Measurements from ENCODE around the gene MCAT. TPM values are rescaled to one million over a fixed set of nuclear protein-coding genes. Genes with fewer than 3 reads are reported as not detected.

MCAT gene
- total RNA-seq, 1 experiment from 2014 or later: 23.9 TPM

GRCh38 chr22:43136255-43136654 lies 6.9 kb downstream of the MCAT start:
- intact Hi-C loops (cut with micrococcal nuclease; ENCODE audit: unreplicated experiment): no loop called here
- BruUV-seq (replicated peaks): no TSS peak
- H3K27me3 Mint-ChIP-seq (ENCODE audit: unreplicated experiment): no peaks in the 10 kb centered on the region
- H3K36me3 Mint-ChIP-seq (ENCODE audit: insufficient read depth, unreplicated experiment): peaks cover 72% of the 10 kb centered on the region
- H3K27ac Mint-ChIP-seq (ENCODE audit: unreplicated experiment): no peak overlapping the region
- no peaks in the 10 kb centered on the region for H3K9me3 Mint-ChIP-seq (ENCODE audit: low read depth, unreplicated experiment)
- TF ChIP-seq, protein P1, sequence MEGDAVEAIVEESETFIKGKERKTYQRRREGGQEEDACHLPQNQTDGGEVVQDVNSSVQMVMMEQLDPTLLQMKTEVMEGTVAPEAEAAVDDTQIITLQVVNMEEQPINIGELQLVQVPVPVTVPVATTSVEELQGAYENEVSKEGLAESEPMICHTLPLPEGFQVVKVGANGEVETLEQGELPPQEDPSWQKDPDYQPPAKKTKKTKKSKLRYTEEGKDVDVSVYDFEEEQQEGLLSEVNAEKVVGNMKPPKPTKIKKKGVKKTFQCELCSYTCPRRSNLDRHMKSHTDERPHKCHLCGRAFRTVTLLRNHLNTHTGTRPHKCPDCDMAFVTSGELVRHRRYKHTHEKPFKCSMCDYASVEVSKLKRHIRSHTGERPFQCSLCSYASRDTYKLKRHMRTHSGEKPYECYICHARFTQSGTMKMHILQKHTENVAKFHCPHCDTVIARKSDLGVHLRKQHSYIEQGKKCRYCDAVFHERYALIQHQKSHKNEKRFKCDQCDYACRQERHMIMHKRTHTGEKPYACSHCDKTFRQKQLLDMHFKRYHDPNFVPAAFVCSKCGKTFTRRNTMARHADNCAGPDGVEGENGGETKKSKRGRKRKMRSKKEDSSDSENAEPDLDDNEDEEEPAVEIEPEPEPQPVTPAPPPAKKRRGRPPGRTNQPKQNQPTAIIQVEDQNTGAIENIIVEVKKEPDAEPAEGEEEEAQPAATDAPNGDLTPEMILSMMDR (IDR thresholded peaks at IDR 0.05; ENCODE audit: unreplicated experiment): peak; percentile 90
- H3K4me1 Mint-ChIP-seq (ENCODE audit: low read depth, unreplicated experiment): no peaks in the 10 kb centered on the region
- DNase-seq: peak; percentile 66
- CTCF ChIA-PET: no interaction called here
- no peak overlapping the region for H3K4me3 Mint-ChIP-seq (ENCODE audit: low read depth, unreplicated experiment)

- Mint-ChIP-seq H3K36me3 (ENCODE audit: insufficient read depth, unreplicated experiment) (peaks cover 74% of the 10 kb centered on the region), H3K9me3 (ENCODE audit: low read depth, unreplicated experiment) (no peaks in the 10 kb centered on the region), H3K27ac (ENCODE audit: unreplicated experiment) (no peak overlapping the region), H3K4me3 (ENCODE audit: low read depth, unreplicated experiment) (no peak overlapping the region), H3K27me3 (ENCODE audit: unreplicated experiment) (no peaks in the 10 kb centered on the region), H3K4me1 (ENCODE audit: low read depth, unreplicated experiment) (no peaks in the 10 kb centered on the region)
- intact Hi-C loops (cut with micrococcal nuclease; ENCODE audit: unreplicated experiment): no loop called here
- CTCF ChIA-PET: no interaction called here
- TF ChIP-seq, protein P1 (IDR thresholded peaks at IDR 0.05; ENCODE audit: unreplicated experiment): no peak
- DNase-seq: no peak
- no TSS peak for BruUV-seq (replicated peaks)
These were observed 7.6 kb downstream of the MCAT start for GRCh38 chr22:43135565-43135964.

DNA sequence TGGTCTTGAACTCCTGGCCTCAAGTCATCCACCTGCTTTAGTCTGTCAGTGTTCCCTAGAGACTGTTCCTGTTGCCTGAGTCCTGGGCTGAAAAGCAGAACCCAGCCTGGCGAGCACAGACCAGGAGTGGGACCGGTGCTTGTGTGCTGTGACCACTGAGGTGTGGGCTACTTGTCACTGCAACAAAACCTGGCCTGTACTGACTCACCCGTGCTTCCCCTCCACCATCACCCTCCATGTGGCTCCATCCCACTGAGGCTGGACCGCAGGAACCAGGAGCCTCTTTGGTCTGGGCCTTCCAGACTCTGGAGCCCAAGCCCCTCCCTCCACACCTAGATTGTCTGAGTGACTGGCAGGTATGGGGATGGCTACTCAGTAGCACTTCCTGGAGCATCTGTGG lies 8.6 kb downstream of the MCAT start:
- CTCF ChIA-PET: no interaction called here
- Mint-ChIP-seq H3K9me3 (ENCODE audit: low read depth, unreplicated experiment) (no peaks in the 10 kb centered on the region), H3K27ac (ENCODE audit: unreplicated experiment) (no peak overlapping the region), H3K36me3 (ENCODE audit: insufficient read depth, unreplicated experiment) (peaks cover 79% of the 10 kb centered on the region), H3K27me3 (ENCODE audit: unreplicated experiment) (no peaks in the 10 kb centered on the region), H3K4me1 (ENCODE audit: low read depth, unreplicated experiment) (peaks cover under 1% of the 10 kb centered on the region), H3K4me3 (ENCODE audit: low read depth, unreplicated experiment) (no peak overlapping the region)
- DNase-seq: no peak
- no TSS peak for BruUV-seq (replicated peaks)
- intact Hi-C loops (cut with micrococcal nuclease; ENCODE audit: unreplicated experiment): no loop called here
- TF ChIP-seq, protein P1 (IDR thresholded peaks at IDR 0.05; ENCODE audit: unreplicated experiment): no peak

GRCh38 chr22:43133401-43133800 lies 9.8 kb downstream of the MCAT start:
- Mint-ChIP-seq H3K27ac (ENCODE audit: unreplicated experiment) (no peak overlapping the region), H3K9me3 (ENCODE audit: low read depth, unreplicated experiment) (no peaks in the 10 kb centered on the region), H3K4me3 (ENCODE audit: low read depth, unreplicated experiment) (no peak overlapping the region), H3K4me1 (ENCODE audit: low read depth, unreplicated experiment) (peaks cover 12% of the 10 kb centered on the region), H3K27me3 (ENCODE audit: unreplicated experiment) (no peaks in the 10 kb centered on the region), H3K36me3 (ENCODE audit: insufficient read depth, unreplicated experiment) (peaks cover 82% of the 10 kb centered on the region)
- no peak for DNase-seq
- CTCF ChIA-PET: interaction anchor here (0.5 to 0.6 kb wide), 2 partner anchors 27 to 436 kb away, joined by 4 to 6 read pairs; no protein-coding TSS in a partner anchor
- no TSS peak for BruUV-seq (replicated peaks)
- TF ChIP-seq, protein P1 (IDR thresholded peaks at IDR 0.05; ENCODE audit: unreplicated experiment): no peak
- intact Hi-C loops (cut with micrococcal nuclease; ENCODE audit: unreplicated experiment): no loop called here
